HEK293T (cell line): ENCODE results near the gene KLF15.

Experiments used
- CTCF ChIA-PET: fragments of 350-600 bp; formaldehyde crosslinking; extraction: SDS; loops from one replicate; lab custom pipeline; 2021; ENCODE audit warnings: antibody characterized with exemption, inconsistent platforms; lab: Yijun Ruan, JAX
- POLR2A ChIA-PET: fragments of 350-600 bp; formaldehyde crosslinking; extraction: SDS; loops from one replicate; lab custom pipeline; 2020; ENCODE audit warnings: antibody characterized with exemption, inconsistent platforms; lab: Yijun Ruan, JAX
- DNase-seq: peaks from one replicate; pipeline ENCODE4 v3.0.0; 2012; ENCODE audit warnings: mixed read lengths; ENCODE audit errors: extremely low spot score
- ARNT ChIP-seq: fragments of 450-650 bp; IDR thresholded peaks from 2 replicates; pipeline ENCODE4 v1.6.1; 2017; ENCODE audit warnings: mild to moderate bottlenecking
- BHLHE40 ChIP-seq: fragments of 450-650 bp; IDR thresholded peaks from 2 replicates; pipeline ENCODE4 v1.6.1; 2016; ENCODE audit warnings: mild to moderate bottlenecking, moderate library complexity, borderline replicate concordance
- CTBP1 ChIP-seq: fragments of 450-650 bp; IDR thresholded peaks from 2 replicates; pipeline ENCODE4 v1.6.1; 2016; ENCODE audit warnings: borderline replicate concordance
- ELF4 ChIP-seq: fragments of 450-650 bp; IDR thresholded peaks from 2 replicates; pipeline ENCODE4 v1.6.1; 2017; ENCODE audit warnings: antibody characterized with exemption
- FOXA1 ChIP-seq: fragments of 450-650 bp; IDR thresholded peaks from 2 replicates; pipeline ENCODE4 v1.6.1; 2016; ENCODE audit warnings: mild to moderate bottlenecking
- FOXK2 ChIP-seq: fragments of 450-650 bp; IDR thresholded peaks from 2 replicates; pipeline ENCODE4 v1.6.1; 2016; ENCODE audit warnings: mild to moderate bottlenecking
- FOXM1 ChIP-seq: fragments of 450-650 bp; IDR thresholded peaks from 2 replicates; pipeline ENCODE4 v1.6.1; 2017; ENCODE audit warnings: mild to moderate bottlenecking, borderline replicate concordance
- HDGF ChIP-seq: fragments of 450-650 bp; IDR thresholded peaks from 2 replicates; pipeline ENCODE4 v1.6.1; 2017; ENCODE audit warnings: antibody characterized with exemption, borderline replicate concordance
- L3MBTL2 ChIP-seq: fragments of 450-650 bp; conservative IDR thresholded peaks from 2 replicates; pipeline ENCODE4 v1.6.1; 2016; ENCODE audit warnings: mild to moderate bottlenecking
- LEF1 ChIP-seq: fragments of 450-650 bp; IDR thresholded peaks from 2 replicates; pipeline ENCODE4 v1.6.1; 2017; ENCODE audit warnings: mild to moderate bottlenecking, borderline replicate concordance
- NFRKB ChIP-seq: fragments of 450-650 bp; IDR thresholded peaks from 2 replicates; pipeline ENCODE4 v1.6.1; 2016; ENCODE audit warnings: mild to moderate bottlenecking, moderate library complexity
- PKNOX1 ChIP-seq: fragments of 450-650 bp; IDR thresholded peaks from 2 replicates; pipeline ENCODE4 v1.6.1; 2016
- SP1 ChIP-seq: fragments of 450-650 bp; IDR thresholded peaks from 2 replicates; pipeline ENCODE4 v1.6.1; 2017
- SUZ12 ChIP-seq: fragments of 450-650 bp; IDR thresholded peaks from 2 replicates; pipeline ENCODE4 v1.6.1; 2016; ENCODE audit warnings: mild to moderate bottlenecking
- TARDBP ChIP-seq: fragments of 450-650 bp; IDR thresholded peaks from 2 replicates; pipeline ENCODE4 v1.6.1; 2016
- ZNF384 ChIP-seq: fragments of 450-650 bp; IDR thresholded peaks from 2 replicates; pipeline ENCODE4 v1.6.1; 2016

KLF15 gene

GRCh38 chr3:126375835-126376331 lies 18.7 kb upstream of the KLF15 start:
- TF ChIP-seq HDGF: no peak
- no peak for TF ChIP-seq CTBP1
- TF ChIP-seq NFRKB: no peak
- no peak for TF ChIP-seq FOXK2
- no peak for TF ChIP-seq ELF4
- TF ChIP-seq ARNT: no peak
- no peak for TF ChIP-seq FOXM1
- no peak for TF ChIP-seq PKNOX1
- TF ChIP-seq ZNF384: no peak
- no peak for TF ChIP-seq LEF1
- POLR2A ChIA-PET: no interaction called here
- CTCF ChIA-PET: no interaction called here
- DNase-seq: no peak

- CTCF ChIA-PET: no interaction called here
- POLR2A ChIA-PET: no interaction called here
- TF ChIP-seq CTBP1: no peak
- no peak for TF ChIP-seq TARDBP
- no peak for TF ChIP-seq NFRKB
- no peak for TF ChIP-seq HDGF
- no peak for TF ChIP-seq FOXM1
- no peak for TF ChIP-seq PKNOX1
- no peak for TF ChIP-seq ZNF384
- TF ChIP-seq SP1: no peak
- no peak for TF ChIP-seq ELF4
- TF ChIP-seq SUZ12: no peak
- TF ChIP-seq ARNT: no peak
- TF ChIP-seq LEF1: no peak
- TF ChIP-seq BHLHE40: no peak
- no peak for TF ChIP-seq FOXK2
- TF ChIP-seq FOXA1: no peak
- no peak for TF ChIP-seq L3MBTL2
- DNase-seq: no peak
Observed at GRCh38 chr3:126373682-126374601, 16.7 kb upstream of the KLF15 start.

GRCh38 chr3:126373146-126373613 lies 16.0 kb upstream of the KLF15 start:
- ChIA-PET CTCF (no interaction called here), POLR2A (no interaction called here)
- TF ChIP-seq PKNOX1 (no peak), HDGF (no peak), ELF4 (no peak), BHLHE40 (no peak), ARNT (no peak), NFRKB (no peak), L3MBTL2 (no peak), ZNF384 (no peak), LEF1 (no peak), CTBP1 (no peak), SP1 (no peak), SUZ12 (no peak), FOXM1 (no peak), FOXK2 (no peak), FOXA1 (no peak), TARDBP (no peak)
- DNase-seq: no peak

GRCh38 chr3:126372413-126373145 lies 15.4 kb upstream of the KLF15 start:
- no peak for DNase-seq
- CTCF ChIA-PET: no interaction called here
- TF ChIP-seq ELF4 (no peak), PKNOX1 (no peak), LEF1 (no peak), SUZ12 (no peak), TARDBP (no peak), SP1 (no peak)
- POLR2A ChIA-PET: no interaction called here

- TF ChIP-seq ELF4 (no peak), SP1 (no peak), FOXM1 (no peak), FOXA1 (no peak), LEF1 (no peak), HDGF (no peak), PKNOX1 (no peak), ARNT (no peak), TARDBP (no peak), ZNF384 (no peak), BHLHE40 (no peak)
- ChIA-PET POLR2A (no interaction called here), CTCF (no interaction called here)
- DNase-seq: no peak
Observed at GRCh38 chr3:126371096-126371705, 14.0 kb upstream of the KLF15 start.
